Measurements from ENCODE around the gene EID3.

DNA sequence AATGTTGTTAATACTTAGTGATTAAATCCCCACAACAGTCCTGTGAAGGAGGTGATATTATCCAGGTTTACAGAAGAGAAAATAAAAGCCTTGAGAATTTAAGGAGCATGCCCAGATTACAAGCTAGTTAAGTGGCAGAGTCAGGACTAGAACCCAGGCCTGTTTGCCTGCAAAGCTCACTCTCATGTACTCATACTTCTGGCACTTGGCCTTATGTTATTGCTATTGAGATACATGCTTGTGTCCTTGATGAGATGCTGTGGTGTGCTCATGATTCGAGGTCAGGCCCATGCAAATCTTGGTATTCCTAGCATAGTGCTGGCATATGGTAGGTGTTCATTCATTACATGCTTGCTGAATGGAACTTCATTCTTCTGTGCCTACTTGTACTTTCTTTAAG lies 7.6 kb upstream of the EID3 start:
- TF ChIP-seq, protein P1, sequence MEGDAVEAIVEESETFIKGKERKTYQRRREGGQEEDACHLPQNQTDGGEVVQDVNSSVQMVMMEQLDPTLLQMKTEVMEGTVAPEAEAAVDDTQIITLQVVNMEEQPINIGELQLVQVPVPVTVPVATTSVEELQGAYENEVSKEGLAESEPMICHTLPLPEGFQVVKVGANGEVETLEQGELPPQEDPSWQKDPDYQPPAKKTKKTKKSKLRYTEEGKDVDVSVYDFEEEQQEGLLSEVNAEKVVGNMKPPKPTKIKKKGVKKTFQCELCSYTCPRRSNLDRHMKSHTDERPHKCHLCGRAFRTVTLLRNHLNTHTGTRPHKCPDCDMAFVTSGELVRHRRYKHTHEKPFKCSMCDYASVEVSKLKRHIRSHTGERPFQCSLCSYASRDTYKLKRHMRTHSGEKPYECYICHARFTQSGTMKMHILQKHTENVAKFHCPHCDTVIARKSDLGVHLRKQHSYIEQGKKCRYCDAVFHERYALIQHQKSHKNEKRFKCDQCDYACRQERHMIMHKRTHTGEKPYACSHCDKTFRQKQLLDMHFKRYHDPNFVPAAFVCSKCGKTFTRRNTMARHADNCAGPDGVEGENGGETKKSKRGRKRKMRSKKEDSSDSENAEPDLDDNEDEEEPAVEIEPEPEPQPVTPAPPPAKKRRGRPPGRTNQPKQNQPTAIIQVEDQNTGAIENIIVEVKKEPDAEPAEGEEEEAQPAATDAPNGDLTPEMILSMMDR (IDR thresholded peaks at IDR 0.05) = no peak
- TF ChIP-seq SP1 (CRISPR knock-in tag; conservative IDR thresholded peaks at IDR 0.05) (no peak), ATF1 (CRISPR knock-in tag; IDR thresholded peaks at IDR 0.05) (no peak), ESRRA (CRISPR knock-in tag; IDR thresholded peaks at IDR 0.05; ENCODE audit: borderline replicate concordance) (no peak), NFYB (CRISPR knock-in tag; conservative IDR thresholded peaks at IDR 0.05; ENCODE audit: low read depth) (no peak), RORB (CRISPR knock-in tag; IDR thresholded peaks at IDR 0.05) (no peak)
- TF ChIP-seq, protein P2, sequence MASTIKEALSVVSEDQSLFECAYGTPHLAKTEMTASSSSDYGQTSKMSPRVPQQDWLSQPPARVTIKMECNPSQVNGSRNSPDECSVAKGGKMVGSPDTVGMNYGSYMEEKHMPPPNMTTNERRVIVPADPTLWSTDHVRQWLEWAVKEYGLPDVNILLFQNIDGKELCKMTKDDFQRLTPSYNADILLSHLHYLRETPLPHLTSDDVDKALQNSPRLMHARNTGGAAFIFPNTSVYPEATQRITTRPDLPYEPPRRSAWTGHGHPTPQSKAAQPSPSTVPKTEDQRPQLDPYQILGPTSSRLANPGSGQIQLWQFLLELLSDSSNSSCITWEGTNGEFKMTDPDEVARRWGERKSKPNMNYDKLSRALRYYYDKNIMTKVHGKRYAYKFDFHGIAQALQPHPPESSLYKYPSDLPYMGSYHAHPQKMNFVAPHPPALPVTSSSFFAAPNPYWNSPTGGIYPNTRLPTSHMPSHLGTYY (CRISPR knock-in tag; IDR thresholded peaks at IDR 0.05) = no peak

Data from WTC11 (cell line).